NCI-H82 (cell line): ENCODE data around the gene HHIP.

ENCODE experiments used
- DNase-seq: peaks from one replicate; lab custom pipeline; 2025; lab: John Stamatoyannopoulos, UW

HHIP gene

DNA sequence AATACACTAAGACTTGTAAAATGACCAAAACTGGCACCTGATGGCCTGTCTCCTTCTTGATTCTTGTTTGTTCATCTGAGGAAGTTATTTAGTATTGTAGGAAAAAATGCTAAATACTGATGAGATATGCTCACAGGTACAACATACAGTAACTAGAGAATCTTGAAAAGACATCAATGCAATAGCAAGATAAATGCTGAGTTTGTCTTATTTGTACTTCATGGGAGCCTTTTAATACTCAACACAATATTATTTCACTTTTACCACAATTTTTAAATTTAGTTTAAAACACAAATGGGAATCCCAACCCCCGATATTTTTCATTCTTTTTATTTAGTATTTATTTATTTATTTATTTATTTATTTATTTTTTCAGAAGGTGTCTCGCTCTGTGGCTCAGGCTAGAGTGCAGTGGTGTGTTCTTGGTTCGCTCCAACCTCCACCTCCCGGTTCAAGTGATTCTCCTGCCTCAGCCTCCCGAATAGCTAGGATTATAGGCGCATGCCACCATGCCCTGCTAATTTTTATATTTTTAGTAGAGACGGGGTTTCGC lies 12.1 kb downstream of the HHIP start:
- DNase-seq, result no peak

DNA sequence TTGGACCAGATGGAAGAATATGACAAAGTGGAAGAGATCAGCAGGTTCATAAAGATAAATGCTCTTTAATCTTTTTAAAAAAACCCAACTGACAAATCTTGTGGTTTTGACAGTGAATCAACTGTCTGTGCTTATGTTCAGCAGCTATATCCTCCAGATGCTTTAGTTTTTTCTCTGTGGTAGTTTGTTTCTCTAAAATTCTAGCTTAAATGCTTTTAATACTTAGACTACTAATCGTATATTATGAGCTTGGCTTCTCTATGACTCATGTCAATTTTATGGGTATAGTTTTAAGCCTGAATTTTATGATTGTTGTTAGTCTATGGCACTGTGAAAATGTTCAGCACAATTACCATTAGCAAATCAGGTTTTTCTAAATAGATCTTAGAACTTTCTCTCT lies 12.9 kb downstream of the HHIP start:
- peak; percentile 33 for DNase-seq

- DNase-seq, result no peak
Observed at GRCh38 chr4:144659447-144659846, 13.5 kb downstream of the HHIP start.

DNA sequence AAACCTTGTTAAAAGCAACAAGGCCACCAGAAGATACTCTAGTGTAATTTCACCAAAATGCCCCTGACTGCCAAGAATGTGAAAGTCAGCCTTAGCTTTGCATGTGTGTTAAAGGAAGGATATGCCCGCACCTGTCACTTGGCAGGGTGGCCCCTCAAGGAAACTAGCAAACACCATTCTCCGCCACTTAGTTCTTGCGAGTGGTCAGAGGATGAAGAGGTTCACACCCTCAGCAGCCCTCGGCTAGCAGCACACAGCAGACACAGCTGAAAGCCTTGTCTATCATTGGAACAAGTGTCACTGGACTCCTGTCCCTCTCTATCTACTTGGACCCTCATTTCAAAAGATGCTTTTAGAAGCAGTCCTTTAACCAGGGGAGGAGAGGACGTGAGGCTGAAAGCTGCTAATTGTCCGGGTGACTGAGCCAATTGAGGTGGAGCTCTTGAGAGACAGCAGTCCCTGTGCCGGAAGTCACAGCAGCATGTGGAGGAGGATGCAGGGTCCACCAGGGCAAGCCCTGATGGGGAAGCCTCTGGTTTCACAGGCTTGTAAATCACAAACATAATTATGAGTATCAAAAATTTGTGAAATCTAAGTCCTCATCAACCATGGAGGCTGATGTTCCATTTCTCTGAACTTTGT lies 18.0 kb downstream of the HHIP start:
- no peak for DNase-seq

GRCh38 chr4:144666539-144667175 lies 20.7 kb downstream of the HHIP start:
- no peak for DNase-seq

GRCh38 chr4:144667500-144667899 lies 21.5 kb downstream of the HHIP start:
- DNase-seq, result no peak

DNA sequence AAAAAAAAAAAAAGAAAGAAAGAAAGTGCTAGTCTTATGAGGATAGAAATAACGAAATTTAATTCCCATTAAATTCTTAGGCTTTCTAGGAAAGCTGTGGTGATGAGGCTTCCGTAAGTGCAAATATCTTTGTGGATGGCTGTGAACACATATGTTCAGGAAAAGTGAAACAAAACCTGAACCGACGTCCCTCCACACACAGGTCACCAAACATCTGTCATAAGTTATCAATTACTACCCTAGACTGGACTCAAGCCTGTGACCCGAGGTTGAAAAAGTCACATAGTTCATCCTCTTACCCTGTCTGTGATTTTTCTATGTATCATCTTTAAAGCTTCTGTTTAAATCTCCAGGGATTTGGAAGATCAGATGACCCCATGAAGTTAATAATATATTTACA lies 24.8 kb downstream of the HHIP start:
- DNase-seq, result no peak

GRCh38 chr4:144674711-144675110 lies 28.8 kb downstream of the HHIP start:
- DNase-seq, result no peak

DNA sequence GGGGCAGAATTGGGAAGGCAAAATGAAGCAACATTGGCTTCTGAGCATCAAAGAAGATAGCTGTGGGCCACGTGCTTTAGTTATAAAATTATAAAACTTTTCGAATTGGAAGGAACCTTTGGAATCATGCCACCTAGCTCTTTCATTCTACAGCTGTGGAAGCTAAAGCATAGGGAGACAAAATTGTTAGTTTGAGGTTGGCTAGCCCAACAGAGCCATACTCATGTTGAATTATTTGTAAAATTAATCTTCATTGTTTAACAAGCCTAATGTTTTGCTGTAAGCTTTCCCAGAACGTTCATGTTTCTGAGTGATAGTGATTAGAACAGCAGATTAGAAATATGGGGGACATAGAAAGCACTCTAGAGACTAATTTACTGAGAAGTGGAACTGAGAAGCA lies 35.9 kb downstream of the HHIP start:
- DNase-seq, result no peak

- DNase-seq, result no peak
Observed at GRCh38 chr4:144683516-144683915, 37.6 kb downstream of the HHIP start.

GRCh38 chr4:144685911-144686310 lies 40.0 kb downstream of the HHIP start:
- DNase-seq, result no peak

GRCh38 chr4:144686921-144687320 lies 41.0 kb downstream of the HHIP start:
- no peak for DNase-seq

GRCh38 chr4:144687466-144687865 lies 41.5 kb downstream of the HHIP start:
- DNase-seq, result no peak

DNA sequence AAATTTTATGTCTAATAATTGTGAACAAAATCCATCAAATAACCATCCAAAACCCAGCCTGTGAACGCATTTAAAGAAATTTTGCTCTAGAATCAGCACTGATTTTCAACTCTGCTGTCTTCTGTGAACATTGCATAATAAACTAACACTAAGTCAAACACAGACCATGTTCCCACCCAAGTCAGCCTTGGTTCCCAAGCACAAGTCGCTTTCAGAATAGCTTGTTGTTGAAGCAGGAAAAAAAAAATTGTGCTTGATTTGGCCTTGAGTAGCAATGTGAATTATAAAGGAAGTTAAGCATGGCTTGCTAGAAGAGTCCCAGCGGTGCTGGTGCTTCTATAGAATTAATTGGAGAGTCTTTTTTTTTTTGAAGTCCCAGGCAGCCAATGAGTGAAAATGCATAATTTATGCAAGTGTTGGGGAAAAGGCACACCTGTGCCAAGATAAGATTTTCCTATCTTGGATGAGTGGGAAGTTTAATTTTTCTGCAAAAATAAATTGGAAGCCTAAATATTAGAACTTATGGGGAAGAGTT lies 42.1 kb downstream of the HHIP start:
- no peak for DNase-seq

- no peak for DNase-seq
Observed at GRCh38 chr4:144689125-144689524, 43.2 kb downstream of the HHIP start.

DNA sequence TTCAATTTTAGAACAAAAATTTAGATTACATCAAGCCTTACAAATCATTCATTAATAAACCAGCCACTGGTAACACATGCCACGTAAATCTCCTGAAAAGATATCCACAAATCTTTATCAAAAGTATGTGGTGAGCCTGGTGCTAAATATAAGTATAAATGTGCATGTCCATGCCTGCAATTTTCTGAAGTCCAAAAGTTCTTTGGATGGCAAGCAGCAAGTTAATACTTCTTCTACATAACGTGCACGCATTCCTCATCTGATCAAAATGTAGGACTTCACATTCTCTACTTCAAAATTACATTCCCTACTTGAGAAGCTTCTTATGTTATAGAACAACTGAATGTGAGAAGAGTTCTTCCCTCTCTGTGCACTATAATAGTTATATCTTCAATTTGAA lies 49.8 kb downstream of the HHIP start:
- no peak for DNase-seq

- no peak for DNase-seq
Observed at GRCh38 chr4:144696376-144696775, 50.4 kb downstream of the HHIP start.

DNA sequence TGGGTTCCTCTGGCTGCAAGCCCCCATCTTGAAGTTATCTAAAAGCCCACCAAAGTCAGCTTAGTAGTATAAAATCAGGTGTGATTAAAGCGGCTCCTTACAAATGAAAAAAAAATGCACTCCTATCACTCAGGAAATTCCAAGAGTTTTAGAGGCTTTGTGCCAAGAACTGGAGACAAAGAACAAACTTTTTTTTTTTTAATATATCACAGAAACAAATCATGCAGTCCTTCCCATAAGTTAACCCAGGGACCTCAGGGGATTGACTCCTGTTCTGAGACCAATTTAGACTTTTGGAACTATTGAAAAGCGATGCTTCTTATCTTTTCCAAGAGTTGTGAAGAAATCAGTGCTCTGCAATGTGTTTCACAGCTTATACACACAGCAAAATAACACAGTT lies 53.6 kb downstream of the HHIP start:
- DNase-seq, result no peak

DNA sequence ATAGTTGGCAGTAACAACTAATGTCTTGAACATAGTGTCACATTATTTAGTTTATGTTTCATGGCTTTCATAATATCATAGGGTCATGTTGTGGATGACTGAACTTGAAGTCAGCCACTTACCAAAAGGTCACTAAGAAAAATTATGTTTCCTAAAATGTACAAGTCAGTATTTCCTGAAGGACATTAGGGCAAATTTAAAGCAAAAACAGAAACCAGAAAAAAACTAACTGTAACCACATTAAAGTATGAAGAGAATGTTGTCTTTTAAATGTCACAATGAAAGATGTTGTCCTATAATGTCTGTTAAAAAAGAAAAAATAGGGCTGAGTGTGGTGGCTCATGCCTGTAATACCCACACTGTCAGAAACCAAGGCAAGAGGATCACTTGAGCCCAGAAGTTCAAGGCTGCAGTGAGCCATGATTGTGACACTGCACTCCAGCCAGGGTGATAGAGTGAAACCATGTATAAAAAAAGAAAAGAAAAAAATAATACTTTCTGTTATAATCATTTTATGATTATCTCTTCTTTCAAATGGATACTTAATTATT lies 55.8 kb downstream of the HHIP start:
- no peak for DNase-seq

DNA sequence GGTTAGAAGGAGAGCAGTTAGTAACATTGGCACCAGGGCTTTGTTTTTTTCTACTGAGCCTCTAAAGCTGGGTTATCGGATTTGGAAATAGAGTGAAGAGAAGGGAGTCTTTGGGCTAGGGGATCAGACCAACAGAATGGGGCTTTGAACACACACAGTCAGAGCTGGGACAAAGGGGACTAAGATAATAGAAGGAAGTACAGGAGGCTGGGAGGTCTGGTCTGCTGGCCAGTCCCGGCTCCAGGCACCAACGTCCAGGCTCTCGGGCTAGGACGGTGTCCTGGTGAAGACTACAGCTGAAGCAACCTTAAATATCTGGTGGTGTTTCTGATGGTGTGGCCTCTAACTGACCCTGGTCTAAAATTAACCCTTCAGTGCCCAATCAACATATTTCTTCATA lies 57.5 kb downstream of the HHIP start:
- peak; percentile 76 for DNase-seq

DNA sequence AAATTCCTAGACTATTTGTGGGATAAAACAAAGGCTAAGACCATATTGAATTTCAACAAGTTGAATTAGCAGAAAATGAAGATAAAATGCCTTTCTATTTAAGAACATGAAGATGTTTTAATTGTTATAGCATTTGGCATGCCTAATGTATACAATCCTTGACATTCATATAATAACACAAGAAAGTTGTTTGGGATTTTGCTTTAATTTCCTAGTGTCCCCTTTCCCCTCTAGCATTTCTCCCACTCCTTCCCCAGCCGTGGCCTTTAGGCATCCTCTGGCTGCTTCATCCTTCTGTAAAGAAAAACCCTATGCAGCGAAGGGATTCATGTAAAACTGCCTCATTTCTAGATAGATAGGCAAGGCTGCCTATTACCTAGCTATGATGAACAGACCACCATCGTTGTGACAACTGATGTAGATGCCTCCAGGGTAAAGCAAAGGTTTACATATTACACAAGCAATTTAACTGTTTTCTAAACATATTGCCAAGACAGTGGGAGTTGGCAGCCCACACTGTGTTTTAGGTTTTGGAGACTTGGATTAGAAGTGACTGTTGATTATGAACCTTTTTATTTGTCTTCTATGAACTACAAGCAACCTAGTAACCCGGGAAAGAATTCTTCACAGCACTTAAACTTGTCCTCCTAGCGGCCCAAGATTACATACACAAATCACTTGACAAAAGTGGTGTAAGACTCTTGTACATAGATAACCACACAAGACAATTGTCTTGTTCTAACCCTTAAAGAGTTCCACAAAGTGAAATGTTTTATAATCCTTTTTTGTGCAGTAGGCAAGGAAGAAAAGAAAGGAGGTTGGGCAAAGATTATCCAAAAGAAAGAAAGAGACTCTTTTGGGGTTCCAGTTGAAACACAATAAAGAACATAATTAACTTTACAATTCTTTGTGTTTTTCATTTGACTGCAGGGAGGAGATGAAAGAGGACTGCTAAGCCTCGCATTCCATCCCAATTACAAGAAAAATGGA lies 59.9 kb downstream of the HHIP start:
- DNase-seq, result no peak

GRCh38 chr4:144709159-144709558 lies 63.2 kb downstream of the HHIP start:
- no peak for DNase-seq
